H9 (cell line): Measurements from ENCODE around the gene E2F7. TPM values are rescaled to one million over a fixed set of nuclear protein-coding genes. Genes with fewer than 3 reads are reported as not detected.

Experiments used
- DNase-seq: peaks from one replicate; pipeline ENCODE4 v3.0.0-alpha.2; 2017
- H2AFZ ChIP-seq: one replicate; pipeline ENCODE4 v1.6.1; 2013; ENCODE audit warnings: mild to moderate bottlenecking, low read length, control low read depth, moderate library complexity
- H2AK5ac ChIP-seq: 2 replicates; pipeline ENCODE4 v1.6.1; 2013; ENCODE audit warnings: low read length, control low read depth, mixed read lengths; ENCODE audit not compliant: insufficient read length
- H2BK120ac ChIP-seq: one replicate; pipeline ENCODE4 v1.6.1; 2013; ENCODE audit warnings: low read depth, mild to moderate bottlenecking, low read length, control low read depth, inconsistent platforms; ENCODE audit not compliant: poor library complexity, severe bottlenecking
- H2BK12ac ChIP-seq: 2 replicates; pipeline ENCODE4 v1.6.1; 2013; ENCODE audit warnings: low read length, control low read depth, mixed read lengths, low read depth; ENCODE audit not compliant: insufficient read length
- H2BK15ac ChIP-seq: 2 replicates; pipeline ENCODE4 v1.6.1; 2013; ENCODE audit warnings: low read depth, low read length, control low read depth
- H2BK20ac ChIP-seq: one replicate; pipeline ENCODE4 v1.6.1; 2013; ENCODE audit warnings: low read depth, mild to moderate bottlenecking, low read length, control low read depth, inconsistent platforms; ENCODE audit not compliant: poor library complexity, severe bottlenecking
- H2BK5ac ChIP-seq: 2 replicates; pipeline ENCODE4 v1.6.1; 2013; ENCODE audit warnings: low read length, control low read depth, mixed read lengths; ENCODE audit not compliant: insufficient read length
- H3K14ac ChIP-seq: 2 replicates; pipeline ENCODE4 v1.6.1; 2013; ENCODE audit warnings: low read length, control low read depth; ENCODE audit not compliant: insufficient read depth
- H3K18ac ChIP-seq: 2 replicates; pipeline ENCODE4 v1.6.1; 2013; ENCODE audit warnings: low read depth, mild to moderate bottlenecking, mixed read lengths, low read length, control low read depth; ENCODE audit not compliant: insufficient read length
- H3K23ac ChIP-seq: 2 replicates; pipeline ENCODE4 v1.6.1; 2013; ENCODE audit warnings: low read length, control low read depth, mixed read lengths, low read depth; ENCODE audit not compliant: insufficient read length
- H3K23me2 ChIP-seq: 2 replicates; pipeline ENCODE4 v1.6.1; 2013; ENCODE audit warnings: low read depth, mild to moderate bottlenecking, mixed read lengths, low read length, control low read depth; ENCODE audit not compliant: insufficient read length, poor library complexity, severe bottlenecking
- H3K27ac ChIP-seq: 2 replicates; pipeline ENCODE4 v1.5.1; 2013; ENCODE audit warnings: low read length, control low read depth, mixed read lengths, low read depth; ENCODE audit not compliant: insufficient read length
- H3K27me3 ChIP-seq: 2 replicates; pipeline ENCODE4 v1.6.1; 2013; ENCODE audit warnings: low read length, control low read depth, inconsistent platforms; ENCODE audit not compliant: insufficient read depth
- H3K4ac ChIP-seq: 2 replicates; pipeline ENCODE4 v1.6.1; 2013; ENCODE audit warnings: low read depth, mild to moderate bottlenecking, control low read depth, inconsistent platforms, low read length, moderate library complexity
- H3K4me1 ChIP-seq: 2 replicates; pipeline ENCODE4 v1.6.1; 2013; ENCODE audit warnings: low read length, control low read depth, inconsistent platforms; ENCODE audit not compliant: insufficient read depth
- H3K4me2 ChIP-seq: 2 replicates; pipeline ENCODE4 v1.6.1; 2013; ENCODE audit warnings: low read length, control low read depth, mixed read lengths; ENCODE audit not compliant: insufficient read length, insufficient read depth
- H3K56ac ChIP-seq: 2 replicates; pipeline ENCODE4 v1.6.1; 2013; ENCODE audit warnings: low read depth, mild to moderate bottlenecking, mixed read lengths, low read length, control low read depth; ENCODE audit not compliant: insufficient read length
- H3K79me1 ChIP-seq: 2 replicates; pipeline ENCODE4 v1.6.1; 2013; ENCODE audit warnings: low read depth, mild to moderate bottlenecking, moderate library complexity, low read length, control low read depth, inconsistent platforms; ENCODE audit not compliant: insufficient read depth, poor library complexity, severe bottlenecking
- H3K79me2 ChIP-seq: 2 replicates; pipeline ENCODE4 v1.6.1; 2013; ENCODE audit warnings: low read length, control low read depth, inconsistent platforms; ENCODE audit not compliant: insufficient read depth
- H3K9ac ChIP-seq: 2 replicates; pipeline ENCODE4 v1.6.1; 2013; ENCODE audit warnings: low read length, control low read depth, mixed read lengths; ENCODE audit not compliant: insufficient read length; ENCODE audit errors: extremely low read depth
- H3K9me3 ChIP-seq: one replicate; pipeline ENCODE4 v1.6.1; 2013; ENCODE audit warnings: low read depth, low read length, inconsistent platforms; ENCODE audit not compliant: control insufficient read depth
- H3T11ph ChIP-seq: one replicate; pipeline ENCODE4 v1.6.1; 2013; ENCODE audit warnings: mild to moderate bottlenecking, low read length, control low read depth, inconsistent platforms
- H4K20me1 ChIP-seq: one replicate; pipeline ENCODE4 v1.6.1; 2013; ENCODE audit not compliant: control insufficient read depth, insufficient read length, insufficient read depth
- H4K5ac ChIP-seq: 2 replicates; pipeline ENCODE4 v1.6.1; 2013; ENCODE audit warnings: low read depth, mild to moderate bottlenecking, mixed read lengths, low read length, control low read depth; ENCODE audit not compliant: insufficient read length
- H4K8ac ChIP-seq: replicated peaks from 2 replicates; pipeline ENCODE4 v1.6.1; 2013; ENCODE audit warnings: low read length, control low read depth, mixed read lengths, low read depth; ENCODE audit not compliant: insufficient read length
- H4K91ac ChIP-seq: 2 replicates; pipeline ENCODE4 v1.6.1; 2013; ENCODE audit warnings: low read depth, mild to moderate bottlenecking, moderate library complexity, mixed read lengths, low read length, control low read depth; ENCODE audit not compliant: insufficient read length
- H3K27ac Mint-ChIP-seq, 3 experiments: 2 replicates in 2 of 3; 3 replicates in 1 of 3; pipeline ENCODE4 v1.8.0; 2020 to 2021; ENCODE audit warnings: mixed read lengths in 3 of 3, mild to moderate bottlenecking in 1 of 3, moderate library complexity in 1 of 3
- H3K27me3 Mint-ChIP-seq: 2 replicates; pipeline ENCODE4 v1.8.0; 2021; ENCODE audit warnings: low read depth, mild to moderate bottlenecking, moderate library complexity, mixed read lengths
- H3K36me3 Mint-ChIP-seq, 3 experiments: 2 replicates in 2 of 3; 3 replicates in 1 of 3; pipeline ENCODE4 v1.8.0; 2020 to 2021; ENCODE audit warnings: low read depth in 3 of 3, mixed read lengths in 3 of 3; ENCODE audit not compliant: insufficient read depth in 1 of 3
- H3K4me1 Mint-ChIP-seq, 2 experiments: 2 replicates each; pipeline ENCODE4 v1.8.0; 2020; ENCODE audit warnings: mixed read lengths in 2 of 2
- H3K4me3 Mint-ChIP-seq, 2 experiments: 2 replicates in 1 of 2; 3 replicates in 1 of 2; pipeline ENCODE4 v1.8.0; 2020 to 2021; ENCODE audit warnings: mild to moderate bottlenecking in 2 of 2, mixed read lengths in 2 of 2, moderate library complexity in 1 of 2
- H3K9me3 Mint-ChIP-seq, 2 experiments: 2 replicates in 1 of 2; 3 replicates in 1 of 2; pipeline ENCODE4 v1.8.0; 2020; ENCODE audit warnings: mild to moderate bottlenecking in 2 of 2, mixed read lengths in 2 of 2, moderate library complexity in 1 of 2
- WGBS: extraction: QIAGEN DNeasy Blood & Tissue Kit; methylation state at CpG from one replicate; pipeline ENCODE4 v1.1.7; 2013; ENCODE audit warnings: missing lambda C conversion rate, low lambda C conversion rate, mixed read lengths; ENCODE audit not compliant: insufficient read length; ENCODE audit errors: extremely low coverage; 5-methylcytosine and 5-hydroxymethylcytosine counted together
- total RNA-seq: library from RNA; stranded (reverse); gene quantifications from 2 replicates; pipeline ENCODE4 v1.2.1, GENCODE V29; 2021
- TF ChIP-seq, protein P1 (sequence below): fragments of 200-600 bp; sonication (generic); conservative IDR thresholded peaks from 3 replicates; pipeline ENCODE4 v1.8.0; 2021; ENCODE audit warnings: antibody characterized with exemption, mild to moderate bottlenecking

Gene E2F7
- total RNA-seq, 1 experiment from 2014 or later: 24.5 TPM

- Histone ChIP-seq H3K27ac (no peak overlapping the region), H3K56ac (no peak overlapping the region), H3K4me1 (no peaks in the 10 kb centered on the region)
Measured at GRCh38 chr12:77033658-77034536, 31.5 kb downstream of the E2F7 start.

More at GRCh38 chr12:77033658-77034536, 31.5 kb downstream of the E2F7 start:
- Histone ChIP-seq H2BK120ac (no peak overlapping the region), H4K20me1 (no peaks in the 10 kb centered on the region), H3K4me2 (no peak overlapping the region), H3K9ac (no peak overlapping the region), H3K23ac (no peak overlapping the region), H4K91ac (no peak overlapping the region), H2BK12ac (no peak overlapping the region), H3K18ac (no peak overlapping the region), H3K14ac (no peak overlapping the region), H3K23me2 (no peaks in the 10 kb centered on the region), H3K27me3 (no peaks in the 10 kb centered on the region), H3K4ac (no peak overlapping the region), H2AFZ (no peak overlapping the region), H2BK15ac (no peak overlapping the region), H2BK5ac (no peak overlapping the region), H3T11ph (no peak overlapping the region), H4K5ac (no peak overlapping the region), H3K79me2 (no peaks in the 10 kb centered on the region), H3K79me1 (no peaks in the 10 kb centered on the region), H4K8ac (no peak overlapping the region), H3K9me3 (no peaks in the 10 kb centered on the region), H2AK5ac (no peak overlapping the region), H2BK20ac (no peak overlapping the region)
- Mint-ChIP-seq H3K4me1 (no peaks in the 10 kb centered on the region), H3K27ac (no peak overlapping the region), H3K27me3 (no peaks in the 10 kb centered on the region), H3K4me3 (no peak overlapping the region), H3K9me3 (peaks cover 1 to 2% of the 10 kb centered on the region in 2 experiments; a peak in 3 of 5 replicates), H3K36me3 (peaks cover 40 to 88% (median 76%) of the 10 kb centered on the region in 3 experiments)
- WGBS: no CpG with 5 or more reads among the region's 9 CpGs
- TF ChIP-seq, protein P1, sequence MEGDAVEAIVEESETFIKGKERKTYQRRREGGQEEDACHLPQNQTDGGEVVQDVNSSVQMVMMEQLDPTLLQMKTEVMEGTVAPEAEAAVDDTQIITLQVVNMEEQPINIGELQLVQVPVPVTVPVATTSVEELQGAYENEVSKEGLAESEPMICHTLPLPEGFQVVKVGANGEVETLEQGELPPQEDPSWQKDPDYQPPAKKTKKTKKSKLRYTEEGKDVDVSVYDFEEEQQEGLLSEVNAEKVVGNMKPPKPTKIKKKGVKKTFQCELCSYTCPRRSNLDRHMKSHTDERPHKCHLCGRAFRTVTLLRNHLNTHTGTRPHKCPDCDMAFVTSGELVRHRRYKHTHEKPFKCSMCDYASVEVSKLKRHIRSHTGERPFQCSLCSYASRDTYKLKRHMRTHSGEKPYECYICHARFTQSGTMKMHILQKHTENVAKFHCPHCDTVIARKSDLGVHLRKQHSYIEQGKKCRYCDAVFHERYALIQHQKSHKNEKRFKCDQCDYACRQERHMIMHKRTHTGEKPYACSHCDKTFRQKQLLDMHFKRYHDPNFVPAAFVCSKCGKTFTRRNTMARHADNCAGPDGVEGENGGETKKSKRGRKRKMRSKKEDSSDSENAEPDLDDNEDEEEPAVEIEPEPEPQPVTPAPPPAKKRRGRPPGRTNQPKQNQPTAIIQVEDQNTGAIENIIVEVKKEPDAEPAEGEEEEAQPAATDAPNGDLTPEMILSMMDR: no peak
- DNase-seq: no peak
